Thyroid gland (tissue), 4 donors: Measurements from ENCODE around the gene TMEM38A.

Experiments
- POLR2A ChIP-seq, 2 donors: fragments of 450-650 bp; IDR thresholded peaks; one replicate each; pipeline ENCODE4 v1.6.1; 2017; ENCODE audit warnings: antibody characterized with exemption in 2 of 2, mild to moderate bottlenecking in 2 of 2, moderate library complexity in 1 of 2
- TF ChIP-seq, protein P1 (sequence below), 6 experiments: fragments of 200-600 bp in 3 of 6; fragments of 450-650 bp in 3 of 6; sonication (generic) in 3 of 6; IDR thresholded peaks; one replicate each; pipeline ENCODE4 v1.5.1; 2016 to 2019; ENCODE audit warnings: antibody characterized with exemption in 6 of 6, mild to moderate bottlenecking in 2 of 6, inconsistent platforms in 1 of 6, moderate library complexity in 1 of 6

DNA sequence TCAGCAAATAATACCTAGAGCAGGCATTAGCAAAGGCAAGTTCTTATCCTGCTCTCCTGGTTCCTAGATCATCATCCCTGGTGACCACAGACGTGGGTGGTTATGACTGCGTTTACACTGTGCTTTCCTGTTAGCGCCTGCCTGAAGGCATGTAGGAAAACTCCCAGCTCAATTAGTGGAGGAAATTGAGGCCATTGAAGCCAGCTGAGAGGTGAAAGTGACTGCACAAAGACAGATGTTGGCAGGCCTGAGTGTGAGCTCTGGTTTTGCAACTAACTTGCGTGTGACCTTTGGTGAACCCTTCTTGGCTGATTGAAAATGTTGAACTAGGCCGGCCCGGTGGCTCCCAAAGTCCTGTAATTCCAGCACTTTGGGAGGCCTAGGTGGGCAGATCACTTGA, 41.2 kb downstream of the TMEM38A start:
- TF ChIP-seq, protein P1, sequence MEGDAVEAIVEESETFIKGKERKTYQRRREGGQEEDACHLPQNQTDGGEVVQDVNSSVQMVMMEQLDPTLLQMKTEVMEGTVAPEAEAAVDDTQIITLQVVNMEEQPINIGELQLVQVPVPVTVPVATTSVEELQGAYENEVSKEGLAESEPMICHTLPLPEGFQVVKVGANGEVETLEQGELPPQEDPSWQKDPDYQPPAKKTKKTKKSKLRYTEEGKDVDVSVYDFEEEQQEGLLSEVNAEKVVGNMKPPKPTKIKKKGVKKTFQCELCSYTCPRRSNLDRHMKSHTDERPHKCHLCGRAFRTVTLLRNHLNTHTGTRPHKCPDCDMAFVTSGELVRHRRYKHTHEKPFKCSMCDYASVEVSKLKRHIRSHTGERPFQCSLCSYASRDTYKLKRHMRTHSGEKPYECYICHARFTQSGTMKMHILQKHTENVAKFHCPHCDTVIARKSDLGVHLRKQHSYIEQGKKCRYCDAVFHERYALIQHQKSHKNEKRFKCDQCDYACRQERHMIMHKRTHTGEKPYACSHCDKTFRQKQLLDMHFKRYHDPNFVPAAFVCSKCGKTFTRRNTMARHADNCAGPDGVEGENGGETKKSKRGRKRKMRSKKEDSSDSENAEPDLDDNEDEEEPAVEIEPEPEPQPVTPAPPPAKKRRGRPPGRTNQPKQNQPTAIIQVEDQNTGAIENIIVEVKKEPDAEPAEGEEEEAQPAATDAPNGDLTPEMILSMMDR (IDR thresholded peaks at IDR 0.05): no peak
- TF ChIP-seq POLR2A (IDR thresholded peaks at IDR 0.05): no peak
